Hematopoietic multipotent progenitor cell (in vitro differentiated cells): ENCODE data around the gene NR5A1. TPM values are rescaled to one million over a fixed set of nuclear protein-coding genes. Genes with fewer than 3 reads are reported as not detected.

Experiments used
- DNase-seq, 3 donors: peaks; one replicate each; pipeline ENCODE4 v3.0.0-alpha.2; 2011 to 2015; ENCODE audit warnings: low read depth in 2 of 3, low spot score in 2 of 3
- total RNA-seq: library from RNA; depleted of rRNA; stranded (reverse); fragments of >200 nt; gene quantifications from one replicate; pipeline ENCODE4 v1.2.3, GENCODE V29; 2012

The NR5A1 gene
- total RNA-seq, 1 donor: 0.54 TPM

DNA sequence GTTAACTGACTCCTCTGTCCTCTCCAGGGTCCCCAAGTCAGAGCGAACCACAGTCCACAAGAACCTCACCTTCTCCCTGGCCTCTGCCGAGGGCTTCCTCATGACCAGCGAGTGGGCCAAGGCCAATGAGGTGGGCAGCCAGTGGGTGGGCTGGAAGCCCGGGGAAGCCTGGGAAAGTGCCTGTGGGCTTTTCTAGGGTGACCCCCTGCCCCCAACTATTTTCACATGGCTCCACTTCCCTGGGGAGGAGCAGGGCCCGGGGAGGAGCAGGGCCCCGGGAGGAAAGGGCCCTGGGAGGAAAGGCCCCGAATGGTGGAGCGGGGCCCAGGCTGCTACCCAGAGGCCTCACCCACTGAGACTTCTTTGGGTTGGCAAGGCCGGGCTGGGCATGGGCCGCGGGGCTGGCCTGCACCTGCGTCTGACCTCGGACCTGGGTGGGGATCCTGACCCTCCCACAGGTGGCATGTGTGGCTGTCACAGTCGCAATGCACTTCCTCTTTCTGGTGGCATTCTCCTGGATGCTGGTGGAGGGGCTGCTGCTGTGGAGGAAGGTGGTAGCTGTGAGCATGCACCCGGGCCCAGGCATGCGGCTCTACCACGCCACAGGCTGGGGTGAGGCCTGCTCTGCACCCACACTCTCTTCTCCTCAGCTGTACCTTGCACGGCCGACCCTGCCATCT is 39.0 kb downstream of the NR5A1 start:
- peak in 1 of 3 donors; percentile 45 for DNase-seq

DNA sequence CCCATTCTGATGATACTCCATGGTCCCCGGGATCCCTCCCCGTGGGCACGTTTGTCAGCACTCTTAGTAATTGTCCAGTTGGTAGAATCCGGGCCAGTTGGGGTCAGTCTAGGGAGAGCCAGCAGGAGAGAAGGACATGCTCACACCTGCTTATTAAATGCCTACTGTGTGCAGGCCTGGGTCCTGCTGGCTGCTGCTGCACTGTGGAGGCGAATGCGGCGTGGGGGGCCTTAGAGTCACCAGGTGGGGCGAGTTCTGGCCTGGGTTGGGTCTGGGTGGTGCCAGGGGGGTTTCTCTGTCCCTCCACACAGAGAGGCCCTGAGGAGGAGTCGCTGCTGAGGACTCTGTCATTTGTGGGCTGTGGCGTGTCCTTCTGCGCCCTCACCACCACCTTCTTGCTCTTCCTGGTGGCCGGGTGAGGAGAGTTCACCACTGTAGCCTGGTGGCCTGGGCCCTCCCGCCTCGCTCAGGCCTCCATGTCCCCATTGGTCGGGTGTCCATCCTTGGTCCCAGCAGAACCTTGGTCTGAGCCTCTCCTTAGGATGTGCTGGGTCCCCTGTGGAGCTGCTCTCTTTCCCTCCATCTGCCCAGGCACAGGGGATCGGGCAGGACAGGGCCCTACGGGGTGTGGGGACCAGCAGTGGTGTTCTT is 39.7 kb downstream of the NR5A1 start:
- DNase-seq: no peak

GRCh38 chr9:124465736-124466135 is 41.5 kb downstream of the NR5A1 start:
- no peak for DNase-seq

DNA sequence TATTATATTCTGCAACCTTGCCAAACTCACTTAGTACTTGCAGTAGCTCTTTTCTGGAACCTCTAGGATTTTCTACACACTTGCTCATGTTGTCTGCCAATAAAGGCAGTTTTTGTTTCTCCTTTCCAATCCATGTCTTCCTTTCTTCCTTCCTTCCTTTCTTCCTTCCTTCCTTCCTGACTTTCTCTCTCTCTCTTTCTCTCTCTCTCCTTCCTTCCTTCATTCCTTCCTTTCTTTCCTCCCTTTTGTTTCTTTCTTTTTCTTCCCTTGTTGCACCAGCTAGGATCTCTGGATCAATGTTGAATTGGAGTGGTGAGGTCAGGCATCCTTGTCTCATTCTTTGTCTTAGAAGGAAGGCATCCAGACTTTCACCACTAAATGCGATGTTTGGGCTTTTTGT is 44.5 kb downstream of the NR5A1 start:
- DNase-seq: no peak

GRCh38 chr9:124458441-124458840 is 48.8 kb downstream of the NR5A1 start:
- no peak for DNase-seq

DNA sequence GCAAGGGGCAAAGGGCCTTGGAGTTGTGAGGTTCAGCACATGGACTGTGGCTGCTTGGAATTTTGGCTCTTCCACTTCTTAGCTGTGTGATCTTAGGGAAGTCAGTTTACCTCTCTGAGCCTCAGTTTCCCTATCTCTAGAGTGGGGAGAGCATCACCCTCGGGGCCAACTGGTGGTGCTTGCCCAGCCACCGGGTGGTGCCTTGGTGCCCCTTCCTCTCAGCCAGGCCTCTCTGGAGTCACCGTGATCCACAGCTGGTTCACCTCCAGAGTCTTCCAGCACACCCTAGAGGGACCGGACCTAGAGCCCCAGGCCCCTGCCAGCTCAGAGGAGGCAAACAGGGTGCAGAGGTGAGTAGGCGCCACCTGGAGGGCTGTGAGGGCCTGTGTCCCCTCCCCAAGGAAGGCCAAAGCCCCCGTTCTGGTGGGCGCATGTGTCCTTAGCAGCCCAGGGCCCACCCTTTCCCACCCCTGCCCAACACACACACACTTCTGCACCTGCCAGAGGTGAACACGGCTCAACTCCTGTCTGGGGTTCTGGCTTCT is 49.2 kb downstream of the NR5A1 start:
- DNase-seq: no peak

DNA sequence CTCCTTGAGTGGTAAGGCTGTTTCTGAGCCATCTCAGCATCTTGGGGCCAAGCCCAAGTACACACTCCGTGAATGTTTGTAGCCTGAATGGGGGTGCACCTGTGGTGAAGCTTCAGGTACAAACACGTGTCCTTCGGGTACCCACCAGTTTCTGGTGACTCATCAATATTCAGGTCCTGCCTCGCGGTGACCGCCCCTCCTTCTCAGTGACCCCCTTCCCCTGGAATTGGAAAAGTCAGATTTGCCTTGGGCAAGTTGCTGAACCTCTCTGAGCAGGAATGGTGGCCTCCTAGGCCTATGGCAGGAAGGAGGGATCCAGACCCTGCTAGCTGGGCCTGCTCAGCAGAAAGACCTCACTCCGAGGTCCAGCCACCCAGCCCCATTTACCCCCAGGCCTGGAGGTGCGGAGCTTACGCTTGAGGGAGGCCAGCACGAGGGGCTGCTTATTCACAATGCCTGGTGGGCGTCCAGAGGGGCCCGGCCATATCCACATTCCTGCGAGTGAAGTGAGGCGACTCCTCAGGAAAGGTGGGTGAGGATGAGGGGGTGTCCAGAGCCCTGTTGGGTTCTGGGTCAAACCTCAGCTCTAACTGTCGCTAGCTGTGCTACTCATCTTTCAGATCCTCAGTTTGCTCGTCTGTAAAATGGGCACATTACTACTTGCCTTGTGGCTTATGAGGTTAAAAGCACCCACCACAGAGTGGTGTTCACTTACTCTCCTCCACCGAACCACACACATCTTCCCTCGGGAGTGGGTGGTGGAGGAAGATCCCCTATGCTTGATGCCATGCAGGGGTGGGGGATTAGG is 49.9 kb downstream of the NR5A1 start:
- DNase-seq: no peak

- DNase-seq: no peak
Observed at GRCh38 chr9:124456341-124457078, 50.7 kb downstream of the NR5A1 start.

- DNase-seq: no peak
Observed at GRCh38 chr9:124455820-124456219, 51.4 kb downstream of the NR5A1 start.

DNA sequence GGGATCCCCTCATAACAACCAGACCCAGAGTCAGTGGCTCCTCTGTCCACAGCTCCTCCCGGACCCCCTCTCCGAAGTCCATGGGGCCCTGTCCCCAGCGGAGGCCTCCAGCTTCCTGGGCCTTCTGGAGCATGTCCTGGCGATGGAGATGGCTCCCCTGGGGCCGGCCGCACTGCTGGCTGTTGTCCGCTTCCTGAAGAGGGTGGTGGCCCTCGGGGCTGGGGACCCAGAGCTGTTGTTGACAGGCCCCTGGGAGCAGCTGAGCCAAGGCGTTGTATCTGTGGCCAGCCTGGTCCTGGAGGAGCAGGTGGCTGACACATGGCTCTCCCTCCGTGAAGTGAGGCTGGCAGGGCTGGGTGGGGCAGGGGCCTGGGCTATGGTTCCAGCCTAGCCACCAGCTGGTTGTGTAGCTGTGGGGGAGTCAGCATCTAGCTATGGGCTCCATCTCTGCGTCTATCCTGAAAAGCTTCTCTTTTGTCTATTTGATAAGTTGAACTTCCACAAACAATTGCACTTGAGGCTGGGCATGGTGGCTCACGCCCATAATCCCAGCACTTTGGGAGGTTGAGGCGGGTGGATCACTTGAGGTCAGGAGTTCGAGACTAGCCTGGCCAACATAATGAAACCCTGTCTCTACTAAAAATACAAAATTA is 52.3 kb downstream of the NR5A1 start:
- no peak for DNase-seq

- no peak for DNase-seq
Observed at GRCh38 chr9:124454296-124454695, 52.9 kb downstream of the NR5A1 start.

- peak in 1 of 3 donors; percentile 40 for DNase-seq
Observed at GRCh38 chr9:124453586-124454191, 53.5 kb downstream of the NR5A1 start.

DNA sequence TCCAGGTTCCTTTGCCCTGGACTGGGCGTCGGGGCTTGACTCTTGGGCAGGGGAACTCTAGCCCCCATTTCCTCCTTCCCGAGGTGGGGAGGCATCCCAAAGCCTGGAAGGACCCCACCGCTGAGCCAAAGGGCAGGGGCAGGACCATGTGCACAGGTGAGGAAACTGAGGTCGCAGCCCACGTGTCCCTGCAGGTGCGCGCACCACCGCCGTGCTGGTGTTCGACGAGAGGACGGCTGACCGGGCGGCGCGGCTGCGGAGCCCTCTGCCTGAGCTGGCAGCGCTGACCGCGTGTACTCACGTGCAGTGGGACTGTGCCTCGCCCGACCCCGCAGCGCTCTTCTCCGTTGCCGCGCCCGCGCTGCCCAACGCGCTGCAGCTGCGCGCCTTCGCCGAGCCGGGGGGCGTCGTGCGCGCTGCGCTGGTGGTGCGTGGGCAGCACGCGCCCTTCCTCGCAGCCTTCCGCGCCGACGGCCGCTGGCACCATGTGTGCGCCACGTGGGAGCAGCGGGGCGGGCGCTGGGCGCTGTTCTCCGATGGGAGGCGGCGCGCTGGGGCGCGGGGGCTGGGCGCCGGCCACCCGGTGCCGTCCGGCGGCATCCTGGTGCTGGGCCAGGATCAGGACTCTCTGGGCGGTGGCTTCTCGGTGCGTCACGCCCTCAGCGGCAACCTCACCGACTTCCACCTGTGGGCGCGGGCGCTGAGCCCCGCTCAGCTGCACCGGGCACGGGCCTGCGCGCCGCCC is 54.2 kb downstream of the NR5A1 start:
- no peak for DNase-seq

DNA sequence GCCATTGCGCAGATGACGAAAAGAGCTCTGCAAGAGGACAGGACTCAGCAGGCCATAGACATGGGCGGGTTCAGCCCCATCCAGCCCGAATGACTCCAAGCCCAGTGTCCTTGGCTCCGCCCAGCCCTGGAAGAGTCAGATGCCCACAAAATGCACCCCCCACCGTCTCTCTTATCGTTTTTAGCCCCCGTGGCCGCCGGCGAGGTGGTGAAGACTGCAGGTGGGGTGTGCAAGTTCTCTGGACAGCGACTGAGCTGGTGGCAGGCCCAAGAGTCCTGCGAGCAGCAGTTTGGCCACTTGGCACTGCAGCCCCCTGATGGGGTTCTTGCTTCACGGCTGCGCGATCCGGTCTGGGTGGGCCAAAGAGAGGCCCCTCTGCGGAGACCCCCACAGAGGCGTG is 54.9 kb downstream of the NR5A1 start:
- no peak for DNase-seq

DNA sequence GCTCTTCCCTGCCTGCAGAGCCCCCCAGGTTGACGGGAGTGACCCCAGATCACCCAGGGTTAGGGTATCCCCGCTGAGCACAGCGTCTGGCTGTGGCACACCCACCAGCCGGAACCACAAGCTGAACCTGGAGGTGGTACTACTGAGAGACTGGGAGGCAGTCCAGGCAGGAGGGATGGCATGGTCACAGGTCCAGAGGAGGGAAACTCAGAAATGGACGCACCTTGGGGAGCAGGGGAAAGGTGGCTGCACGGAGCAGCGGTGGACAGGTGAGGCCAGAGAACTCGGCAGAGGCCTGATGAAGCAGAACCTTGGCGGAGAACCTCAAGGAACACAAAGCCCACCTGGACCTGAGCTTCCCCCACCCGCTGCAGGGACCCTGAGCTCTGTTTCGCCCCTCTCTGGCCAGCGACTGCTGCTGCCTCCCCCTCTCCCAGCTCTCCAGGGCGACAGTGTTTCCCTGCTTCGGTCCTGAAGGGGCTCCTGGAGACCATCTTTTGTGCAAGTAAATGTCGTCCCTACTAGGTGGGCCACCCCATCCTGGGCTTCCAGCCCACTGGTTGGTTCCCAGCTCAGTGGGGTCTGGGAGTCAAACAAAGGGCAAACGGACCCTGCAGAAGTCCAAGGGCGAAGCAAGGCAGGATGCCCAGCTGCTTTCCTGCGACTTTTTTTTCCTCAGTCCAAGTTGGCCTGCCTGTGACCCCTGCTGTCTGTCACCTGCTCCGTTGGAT is 56.1 kb downstream of the NR5A1 start:
- no peak for DNase-seq

- peak in 2 of 3 donors; percentile 51 to 60 for DNase-seq
Observed at GRCh38 chr9:124450241-124450924, 56.8 kb downstream of the NR5A1 start, which contains the start of gene ADGRD2. Gene ADGRD2 (plus strand): TSS chr9:124450451. CDS start chr9:124451667, 1,216 bp downstream.

DNA sequence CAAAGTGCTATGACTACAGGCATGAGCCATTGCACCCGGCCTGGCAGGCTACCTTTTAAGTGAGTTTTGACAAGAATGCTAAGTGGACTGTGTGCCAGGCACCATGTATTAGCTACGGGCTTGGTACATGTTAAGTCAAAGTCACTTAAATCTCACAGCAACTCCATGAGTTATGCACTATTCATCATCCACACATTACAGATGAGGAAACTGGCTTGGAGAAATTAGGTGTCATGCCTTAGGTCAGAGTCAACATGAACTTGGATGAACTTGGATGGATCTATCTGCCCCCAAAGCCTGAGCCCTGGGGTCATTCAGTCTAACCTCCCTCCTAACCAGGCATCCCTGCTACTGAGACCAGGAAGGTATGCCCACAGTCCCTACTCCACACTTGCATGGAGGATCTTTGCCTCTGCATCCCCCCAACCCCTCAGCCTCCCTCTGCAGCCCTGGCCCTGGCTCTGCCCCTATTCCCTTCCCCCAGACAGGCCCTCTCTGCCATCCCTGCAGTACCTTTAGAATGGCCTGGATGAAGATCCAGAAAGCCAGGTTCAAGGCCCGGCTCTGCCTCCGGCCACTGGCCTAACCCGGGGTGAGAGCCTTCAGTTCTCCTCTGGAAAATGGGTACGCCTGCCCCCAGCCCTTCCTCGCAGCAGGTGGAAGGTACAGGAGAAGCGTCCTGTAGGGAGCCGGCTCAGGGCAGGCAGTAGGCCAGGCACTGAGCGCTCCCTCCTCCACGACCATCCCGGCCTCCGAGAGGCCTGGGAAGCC is 57.6 kb downstream of the NR5A1 start:
- no peak for DNase-seq
